Upper lobe of left lung (tissue), 4 donors: ENCODE results near the gene CDK5RAP2.

Experiments used
- CTCF ChIP-seq, 6 experiments: fragments of 450-650 bp in 4 of 6; fragments of 200-600 bp in 2 of 6; sonication (generic) in 2 of 6; IDR thresholded peaks; one replicate each; pipeline ENCODE4 v1.5.1; 2016 to 2019; ENCODE audit warnings: antibody characterized with exemption in 6 of 6
- POLR2A ChIP-seq, 4 donors: fragments of 450-650 bp; IDR thresholded peaks; one replicate each; pipeline ENCODE4 v1.5.1; 2016 to 2017; ENCODE audit warnings: antibody characterized with exemption in 4 of 4, mild to moderate bottlenecking in 2 of 4
- POLR2AphosphoS5 ChIP-seq, 2 donors: sonication (generic); formaldehyde crosslinking; IDR thresholded peaks; one replicate each; pipeline ENCODE4 v1.5.1; 2017; ENCODE audit warnings: antibody characterized with exemption in 2 of 2

- TF ChIP-seq POLR2A (IDR thresholded peaks at IDR 0.05) (no peak), CTCF (IDR thresholded peaks at IDR 0.05) (no peak), POLR2AphosphoS5 (IDR thresholded peaks at IDR 0.05) (no peak)
These were observed 201.3 kb downstream of the CDK5RAP2 start for GRCh38 chr9:120378680-120379079.
